Uterus (tissue), 4 donors: ENCODE data around the gene COPS3. TPM values are rescaled to one million over a fixed set of nuclear protein-coding genes. Genes with fewer than 3 reads are reported as not detected.

Experiments
- DNase-seq, 2 donors: peaks; one replicate each; pipeline ENCODE4 v3.0.0-alpha.2; 2019 to 2020
- H3K27ac ChIP-seq, 2 donors: fragments of 200-600 bp; sonication (generic); 1 replicate in 1 of 2; 2 replicates in 1 of 2; pipeline ENCODE4 v1.5.1; 2016 to 2018
- H3K27me3 ChIP-seq, 2 donors: fragments of 200-600 bp; sonication (generic); one replicate each; pipeline ENCODE4 v1.5.1; 2018 to 2019; ENCODE audit warnings: control low read depth in 1 of 2
- H3K36me3 ChIP-seq, 2 donors: fragments of 200-600 bp; sonication (generic); one replicate each; pipeline ENCODE4 v1.5.1; 2019; ENCODE audit warnings: control low read depth in 1 of 2
- H3K4me1 ChIP-seq, 2 donors: fragments of 200-600 bp; sonication (generic); one replicate each; pipeline ENCODE4 v1.5.1; 2018 to 2019; ENCODE audit warnings: control low read depth in 1 of 2
- H3K4me3 ChIP-seq, 2 donors: fragments of 200-600 bp; sonication (generic); 1 replicate in 1 of 2; 2 replicates in 1 of 2; pipeline ENCODE4 v1.5.1; 2018 to 2019; ENCODE audit warnings: mild to moderate bottlenecking in 1 of 2
- H3K9me3 ChIP-seq, 2 donors: fragments of 200-600 bp; sonication (generic); one replicate each; pipeline ENCODE4 v1.5.1; 2019; ENCODE audit warnings: control low read depth in 1 of 2
- CTCF ChIP-seq, 4 experiments: fragments of 200-600 bp in 2 of 4; fragments of 450-650 bp in 2 of 4; sonication (generic) in 2 of 4; IDR thresholded peaks; one replicate each; pipeline ENCODE4 v1.5.1; 2016 to 2019; ENCODE audit warnings: antibody characterized with exemption in 4 of 4, mild to moderate bottlenecking in 2 of 4, moderate library complexity in 1 of 4
- POLR2A ChIP-seq, 2 donors: fragments of 450-650 bp; IDR thresholded peaks; one replicate each; pipeline ENCODE4 v1.6.1; 2016; ENCODE audit warnings: antibody characterized with exemption in 2 of 2, mild to moderate bottlenecking in 1 of 2, moderate library complexity in 1 of 2
- intact Hi-C: fragments of 100-400 bp; cut with DNase I; formaldehyde crosslinking; loops from one replicate; pipeline ENCODE4 v1.15.1; 2023; ENCODE audit warnings: low total_unique reads
- total RNA-seq, 4 donors: library from RNA; depleted of rRNA in 3 of 4; stranded (reverse); fragments of >200 nt in 3 of 4; gene quantifications; one replicate each; pipeline versions ENCODE4 v1.1.0 to v1.2.4, GENCODE V29; 2014 to 2023
- donor health status: DM: yes; HTN: yes; CAD: no.

COPS3 gene
- total RNA-seq, 4 donors from 2014 or later, result 13.1 to 83.3 (median 49.4) TPM

- Histone ChIP-seq H3K9me3 (no peaks in the 10 kb centered on the region), H3K27me3 (no peaks in the 10 kb centered on the region), H3K4me3 (no peak overlapping the region), H3K27ac (no peak overlapping the region), H3K4me1 (no peaks in the 10 kb centered on the region), H3K36me3 (no peaks in the 10 kb centered on the region)
- no peak for TF ChIP-seq POLR2A (IDR thresholded peaks at IDR 0.05)
- TF ChIP-seq CTCF (IDR thresholded peaks at IDR 0.05), result no peak
- DNase-seq, result no peak
- intact Hi-C loops, result no loop called here
Observed at GRCh38 chr17:17254036-17254435, 27.0 kb downstream of the COPS3 start.

- H3K4me3 ChIP-seq, result no peak overlapping the region
- H3K27ac ChIP-seq, result no peak overlapping the region
- TF ChIP-seq POLR2A (IDR thresholded peaks at IDR 0.05), result no peak
- no peak for TF ChIP-seq CTCF (IDR thresholded peaks at IDR 0.05)
- H3K36me3 ChIP-seq, result no peaks in the 10 kb centered on the region
- no peaks in the 10 kb centered on the region for H3K9me3 ChIP-seq
- intact Hi-C loops, result no loop called here
- no peaks in the 10 kb centered on the region for H3K4me1 ChIP-seq
- no peak for DNase-seq
- no peaks in the 10 kb centered on the region for H3K27me3 ChIP-seq
Observed at GRCh38 chr17:17253406-17253805, 27.6 kb downstream of the COPS3 start.

- Histone ChIP-seq H3K36me3 (no peaks in the 10 kb centered on the region), H3K9me3 (no peaks in the 10 kb centered on the region), H3K27ac (no peak overlapping the region), H3K4me1 (no peaks in the 10 kb centered on the region), H3K4me3 (no peak overlapping the region), H3K27me3 (no peaks in the 10 kb centered on the region)
- no peak for DNase-seq
- TF ChIP-seq CTCF (IDR thresholded peaks at IDR 0.05) (no peak), POLR2A (IDR thresholded peaks at IDR 0.05) (no peak)
- intact Hi-C loops, result no loop called here
Observed at GRCh38 chr17:17252149-17252661, 28.8 kb downstream of the COPS3 start.

GRCh38 chr17:17246879-17247278 lies 34.2 kb downstream of the COPS3 start:
- Histone ChIP-seq H3K27ac (no peak overlapping the region), H3K4me1 (no peaks in the 10 kb centered on the region), H3K9me3 (no peaks in the 10 kb centered on the region), H3K36me3 (no peaks in the 10 kb centered on the region), H3K4me3 (no peak overlapping the region), H3K27me3 (no peaks in the 10 kb centered on the region)
- TF ChIP-seq POLR2A (IDR thresholded peaks at IDR 0.05), result no peak
- no peak for TF ChIP-seq CTCF (IDR thresholded peaks at IDR 0.05)
- intact Hi-C loops, result no loop called here
- DNase-seq, result no peak

GRCh38 chr17:17243163-17243562 lies 37.9 kb downstream of the COPS3 start:
- no peak overlapping the region for H3K27ac ChIP-seq
- H3K36me3 ChIP-seq, result no peaks in the 10 kb centered on the region
- TF ChIP-seq CTCF (IDR thresholded peaks at IDR 0.05) (no peak), POLR2A (IDR thresholded peaks at IDR 0.05) (no peak)
- H3K27me3 ChIP-seq, result no peaks in the 10 kb centered on the region
- H3K4me3 ChIP-seq, result no peak overlapping the region
- no peaks in the 10 kb centered on the region for H3K4me1 ChIP-seq
- intact Hi-C loops, result no loop called here
- no peak for DNase-seq
- H3K9me3 ChIP-seq, result no peaks in the 10 kb centered on the region
